ENCODE results near the gene ORC1.

DNA sequence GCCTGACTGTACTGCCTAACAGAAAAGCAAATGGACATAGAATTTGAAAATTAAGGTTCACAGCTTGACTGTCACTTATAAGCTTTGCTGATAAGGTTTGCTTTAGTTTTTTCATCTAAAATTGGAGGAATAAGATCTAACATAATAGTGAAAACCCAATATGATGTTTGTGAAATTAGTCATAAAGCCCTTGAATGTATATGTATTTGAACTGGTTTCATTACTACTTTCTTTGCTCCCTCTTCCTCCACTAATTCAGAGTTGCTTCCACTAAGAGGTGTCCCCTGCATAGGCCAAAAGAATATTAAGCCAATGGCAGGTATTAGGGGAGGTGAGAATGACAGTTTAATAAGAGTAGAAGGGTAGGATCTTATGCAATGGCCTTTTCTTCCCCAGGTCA, 10.7 kb upstream of the ORC1 start:
- TF ChIP-seq TAF1 (conservative IDR thresholded peaks at IDR 0.05) (no peak), YY1 (IDR thresholded peaks at IDR 0.05) (no peak)
- TF ChIP-seq, protein P1, sequence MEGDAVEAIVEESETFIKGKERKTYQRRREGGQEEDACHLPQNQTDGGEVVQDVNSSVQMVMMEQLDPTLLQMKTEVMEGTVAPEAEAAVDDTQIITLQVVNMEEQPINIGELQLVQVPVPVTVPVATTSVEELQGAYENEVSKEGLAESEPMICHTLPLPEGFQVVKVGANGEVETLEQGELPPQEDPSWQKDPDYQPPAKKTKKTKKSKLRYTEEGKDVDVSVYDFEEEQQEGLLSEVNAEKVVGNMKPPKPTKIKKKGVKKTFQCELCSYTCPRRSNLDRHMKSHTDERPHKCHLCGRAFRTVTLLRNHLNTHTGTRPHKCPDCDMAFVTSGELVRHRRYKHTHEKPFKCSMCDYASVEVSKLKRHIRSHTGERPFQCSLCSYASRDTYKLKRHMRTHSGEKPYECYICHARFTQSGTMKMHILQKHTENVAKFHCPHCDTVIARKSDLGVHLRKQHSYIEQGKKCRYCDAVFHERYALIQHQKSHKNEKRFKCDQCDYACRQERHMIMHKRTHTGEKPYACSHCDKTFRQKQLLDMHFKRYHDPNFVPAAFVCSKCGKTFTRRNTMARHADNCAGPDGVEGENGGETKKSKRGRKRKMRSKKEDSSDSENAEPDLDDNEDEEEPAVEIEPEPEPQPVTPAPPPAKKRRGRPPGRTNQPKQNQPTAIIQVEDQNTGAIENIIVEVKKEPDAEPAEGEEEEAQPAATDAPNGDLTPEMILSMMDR (IDR thresholded peaks at IDR 0.05; ENCODE audit: low read depth, low read length, missing input control) = no peak

Measured in liver (tissue), 3 donors.